Ovary (tissue), 9 donors: Measurements from ENCODE around the gene HAUS3. TPM values are rescaled to one million over a fixed set of nuclear protein-coding genes. Genes with fewer than 3 reads are reported as not detected.

Source experiments
- DNase-seq, 5 donors: peaks; one replicate each; pipeline ENCODE4 v3.0.0-alpha.2; 2019 to 2020
- H3K27ac ChIP-seq, 2 donors: fragments of 200-600 bp; one replicate each; pipeline versions ENCODE4 v1.5.1 to v1.8.0; 2019 to 2022
- H3K27me3 ChIP-seq: fragments of 200-600 bp; one replicate; pipeline ENCODE4 v1.8.0; 2022
- H3K36me3 ChIP-seq: fragments of 200-600 bp; sonication (generic); one replicate; pipeline ENCODE4 v1.5.1; 2019
- H3K4me1 ChIP-seq: one replicate; pipeline ENCODE4 v1.8.1; 2013; ENCODE audit warnings: mild to moderate bottlenecking, moderate library complexity; ENCODE audit not compliant: insufficient read depth
- H3K4me3 ChIP-seq: fragments of 200-600 bp; sonication (generic); one replicate; pipeline ENCODE4 v1.5.1; 2017
- H3K9me3 ChIP-seq, 2 donors: fragments of 200-600 bp in 1 of 2; sonication (generic) in 1 of 2; one replicate each; pipeline versions ENCODE4 v1.5.1 to v1.8.1; 2013 to 2019; ENCODE audit warnings: mild to moderate bottlenecking in 1 of 2, moderate library complexity in 1 of 2
- EP300 ChIP-seq: sonication (generic); formaldehyde crosslinking; IDR thresholded peaks from one replicate; pipeline ENCODE4 v1.6.1; 2017; ENCODE audit warnings: antibody characterized with exemption
- POLR2A ChIP-seq: fragments of 450-650 bp; IDR thresholded peaks from one replicate; pipeline ENCODE4 v1.6.1; 2017; ENCODE audit warnings: antibody characterized with exemption, mild to moderate bottlenecking, moderate library complexity
- WGBS, 3 donors: extraction: QIAGEN DNeasy Blood & Tissue Kit in 1 of 3; methylation state at CpG; one replicate each; pipeline versions ENCODE4 v1.1.5 to v1.1.7; 2013 to 2017; 5-methylcytosine and 5-hydroxymethylcytosine counted together
- intact Hi-C, 4 donors: fragments of 100-400 bp; cut with DNase I; formaldehyde crosslinking; loops; one replicate each; pipeline versions ENCODE4 v1.11.0 to v1.15.1; 2022 to 2023
- polyA plus RNA-seq, 2 donors: library from polyadenylated mRNA; stranded (reverse); fragments of 200-250 nt in 1 of 2; fragments of 350-450 nt in 1 of 2; fragmentation: Illumina TruSeq in 1 of 2; extraction: RNeasy Lipid Tissue Mini Kit (QIAGEN cat#74804) in 1 of 2; gene quantifications; one replicate each; pipeline ENCODE4 v1.2.3, GENCODE V29; 2013 to 2014
- total RNA-seq, 7 donors: library from RNA; depleted of rRNA in 2 of 7; stranded (reverse); fragments of >200 nt in 2 of 7; fragmentation: NEBNext Ultra II Directional in 3 of 7; extraction: Animal tissue kit (Norgen Biotek cat#: 25700) in 3 of 7; gene quantifications; one replicate each; pipeline versions ENCODE4 v1.1.0 to v1.2.4, GENCODE V29; 2016 to 2023
- TF ChIP-seq, protein P1 (sequence below), 3 donors: fragments of 450-650 bp in 2 of 3; fragments of 200-600 bp in 1 of 3; IDR thresholded peaks; one replicate each; pipeline versions ENCODE4 v1.5.1 to v1.8.0; 2016 to 2022; ENCODE audit warnings: antibody characterized with exemption in 3 of 3, mild to moderate bottlenecking in 1 of 3
- donor health status: DM: no; HTN: no; CAD: no; lungs with moderate emphysema.
- donor health status: DM: no; HTN: no; CAD: no.
- donor health status: Bipolar disorder and iron deficiency.
- donor health status: DM: yes; HTN: yes; CAD: no.
- donor health status: DM: no; HTN: no; CAD: no.
- donor health status: DM: yes; HTN: yes; CAD: no.

The HAUS3 gene
- total and polyA plus RNA-seq, 9 donors: 8.2 to 17.4 (median 12.5) TPM

DNA sequence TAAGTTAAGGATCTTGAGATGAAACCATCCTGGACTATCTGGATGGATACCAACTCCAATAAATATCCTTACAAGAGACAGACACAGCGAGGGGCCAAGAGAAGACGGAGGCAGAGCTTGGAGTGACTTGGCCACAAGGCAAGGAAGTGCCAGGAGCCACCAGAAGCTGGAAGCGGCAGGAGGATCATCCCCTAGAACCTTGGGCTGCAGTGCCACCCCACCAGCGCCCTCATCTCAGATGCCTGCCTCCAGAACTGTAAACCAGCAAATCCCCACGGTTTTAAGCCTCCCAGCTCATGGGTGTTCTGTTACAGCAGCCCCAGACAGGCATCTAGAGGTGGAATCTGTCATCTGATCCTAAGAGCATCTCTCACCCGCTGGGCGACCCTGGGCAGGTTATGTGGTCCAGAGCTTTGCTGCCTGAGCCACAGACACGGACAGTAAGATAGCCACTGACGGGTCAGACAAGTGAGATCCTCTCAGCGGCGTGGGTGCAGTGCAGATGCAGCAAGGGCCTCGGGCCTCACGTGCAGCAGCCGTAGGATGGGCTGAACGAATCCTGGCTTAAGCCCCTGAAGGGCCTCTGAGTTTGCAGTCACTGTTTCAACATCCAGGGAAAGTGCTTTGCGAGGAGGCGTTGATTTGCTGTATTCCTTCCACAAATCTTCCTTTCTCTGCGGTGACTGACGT, 45.1 kb upstream of the HAUS3 start:
- 75 to 85% (median 78%) methylated on average over 19 of the region's 19 CpGs for WGBS, 3 donors

GRCh38 chr4:2285613-2286381, 43.9 kb upstream of the HAUS3 start:
- H3K27ac ChIP-seq: no peak overlapping the region
- no peaks in the 10 kb centered on the region for H3K27me3 ChIP-seq
- no peak overlapping the region for H3K4me3 ChIP-seq
- TF ChIP-seq POLR2A (no peak), EP300 (no peak)
- TF ChIP-seq, protein P1, sequence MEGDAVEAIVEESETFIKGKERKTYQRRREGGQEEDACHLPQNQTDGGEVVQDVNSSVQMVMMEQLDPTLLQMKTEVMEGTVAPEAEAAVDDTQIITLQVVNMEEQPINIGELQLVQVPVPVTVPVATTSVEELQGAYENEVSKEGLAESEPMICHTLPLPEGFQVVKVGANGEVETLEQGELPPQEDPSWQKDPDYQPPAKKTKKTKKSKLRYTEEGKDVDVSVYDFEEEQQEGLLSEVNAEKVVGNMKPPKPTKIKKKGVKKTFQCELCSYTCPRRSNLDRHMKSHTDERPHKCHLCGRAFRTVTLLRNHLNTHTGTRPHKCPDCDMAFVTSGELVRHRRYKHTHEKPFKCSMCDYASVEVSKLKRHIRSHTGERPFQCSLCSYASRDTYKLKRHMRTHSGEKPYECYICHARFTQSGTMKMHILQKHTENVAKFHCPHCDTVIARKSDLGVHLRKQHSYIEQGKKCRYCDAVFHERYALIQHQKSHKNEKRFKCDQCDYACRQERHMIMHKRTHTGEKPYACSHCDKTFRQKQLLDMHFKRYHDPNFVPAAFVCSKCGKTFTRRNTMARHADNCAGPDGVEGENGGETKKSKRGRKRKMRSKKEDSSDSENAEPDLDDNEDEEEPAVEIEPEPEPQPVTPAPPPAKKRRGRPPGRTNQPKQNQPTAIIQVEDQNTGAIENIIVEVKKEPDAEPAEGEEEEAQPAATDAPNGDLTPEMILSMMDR (IDR thresholded peaks at IDR 0.05): no peak
- WGBS, 3 donors: 82 to 85% (median 83%) methylated on average over 27 of the region's 27 CpGs
- intact Hi-C loops: no loop called here
- no peaks in the 10 kb centered on the region for H3K4me1 ChIP-seq
- no peaks in the 10 kb centered on the region for H3K9me3 ChIP-seq
- no peaks in the 10 kb centered on the region for H3K36me3 ChIP-seq
- peak in 2 of 5 donors; percentile 15 to 31 for DNase-seq

More for the DNA sequence above, 45.1 kb upstream of the HAUS3 start:
- Histone ChIP-seq H3K9me3 (no peaks in the 10 kb centered on the region), H3K4me1 (no peaks in the 10 kb centered on the region), H3K36me3 (no peaks in the 10 kb centered on the region), H3K4me3 (no peak overlapping the region), H3K27me3 (no peaks in the 10 kb centered on the region), H3K27ac (no peak overlapping the region)
- TF ChIP-seq, protein P1 (IDR thresholded peaks at IDR 0.05): no peak
- DNase-seq: peak in 1 of 5 donors; percentile 15
- intact Hi-C loops: no loop called here

- intact Hi-C loops: no loop called here
- Histone ChIP-seq H3K27ac (no peak overlapping the region), H3K4me3 (no peak overlapping the region), H3K9me3 (no peaks in the 10 kb centered on the region), H3K27me3 (no peaks in the 10 kb centered on the region), H3K4me1 (no peaks in the 10 kb centered on the region), H3K36me3 (no peaks in the 10 kb centered on the region)
- WGBS, 3 donors: 82 to 89% (median 87%) methylated on average over 15 of the region's 15 CpGs
- TF ChIP-seq POLR2A: no peak
- TF ChIP-seq, protein P1 (IDR thresholded peaks at IDR 0.05): no peak
- no peak for TF ChIP-seq EP300
- peak in 3 of 5 donors; percentile 7 to 20 (median 12) for DNase-seq
Observed at GRCh38 chr4:2284934-2285612, 43.2 kb upstream of the HAUS3 start.

DNA sequence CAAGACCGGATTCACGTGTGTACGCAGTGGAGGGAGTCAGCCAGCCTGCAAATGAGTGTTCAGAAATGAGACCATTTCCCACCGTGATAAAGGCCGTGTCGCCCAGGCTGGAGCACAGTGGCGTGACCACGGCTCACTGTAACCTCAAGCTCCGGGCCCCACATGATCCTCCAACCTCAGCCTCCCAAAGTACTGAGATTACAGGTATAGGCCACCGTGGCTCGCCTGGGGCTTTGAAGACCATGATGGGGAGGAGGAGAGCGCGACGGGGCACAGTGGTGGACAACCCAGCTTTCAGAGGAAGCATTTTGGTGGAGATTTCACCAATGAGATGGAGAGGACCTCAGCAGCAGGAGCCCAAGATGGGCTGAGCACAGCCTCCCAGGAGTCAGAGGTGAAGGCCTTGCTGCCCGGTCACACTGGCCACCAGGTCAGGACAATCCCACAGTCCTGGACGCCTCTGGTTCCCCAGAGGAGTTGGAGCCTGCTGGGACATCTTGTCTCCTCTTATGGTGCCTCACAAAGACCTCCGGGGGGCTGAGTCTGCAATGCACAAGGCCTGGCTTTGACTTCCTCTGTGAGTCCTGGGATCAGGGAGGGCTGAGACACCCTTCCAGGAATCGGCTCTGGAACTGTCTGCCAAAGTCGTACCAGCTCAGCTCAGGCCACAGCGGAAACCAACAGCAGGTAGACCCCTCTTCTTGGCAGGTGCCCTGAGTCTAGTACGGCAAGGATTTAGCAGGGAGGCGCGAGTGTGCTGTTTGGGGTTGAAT, 42.4 kb upstream of the HAUS3 start:
- peak in 2 of 5 donors; percentile 5 to 16 for DNase-seq
- WGBS, 3 donors: 95 to 98% (median 96%) methylated on average over 21 to 23 of the region's 23 CpGs

More for the DNA sequence above, 42.4 kb upstream of the HAUS3 start:
- Histone ChIP-seq H3K36me3 (no peaks in the 10 kb centered on the region), H3K27ac (no peak overlapping the region), H3K9me3 (no peaks in the 10 kb centered on the region), H3K4me3 (no peak overlapping the region), H3K4me1 (no peaks in the 10 kb centered on the region), H3K27me3 (no peaks in the 10 kb centered on the region)
- intact Hi-C loops: no loop called here
- TF ChIP-seq, protein P1 (IDR thresholded peaks at IDR 0.05): no peak
- TF ChIP-seq EP300 (no peak), POLR2A (no peak)
